B cell (primary cell): ENCODE data around the gene ELANE. TPM values are rescaled to one million over a fixed set of nuclear protein-coding genes. Genes with fewer than 3 reads are reported as not detected.

Experiments used
- ATAC-seq: fragments of 200-7000 bp; cut with Tn5 transposase; one replicate; pipeline ENCODE4 v1.10.0; 2021; ENCODE audit warnings: low read depth, mild to moderate bottlenecking, moderate number of reproducible peaks, moderate library complexity
- CTCF ChIA-PET: fragments of 350-600 bp; sonication (Branson Sonifier 250); formaldehyde crosslinking; loops from one replicate; lab custom pipeline; 2021; ENCODE audit warnings: antibody characterized with exemption, inconsistent platforms; lab: Charles Lee
- POLR2A ChIA-PET: fragments of 350-600 bp; sonication (Branson Sonifier 250); formaldehyde crosslinking; loops from one replicate; lab custom pipeline; 2021; ENCODE audit warnings: antibody characterized with exemption; lab: Charles Lee
- DNase-seq: peaks from one replicate; pipeline ENCODE4 v3.0.0; 2013
- H2AFZ ChIP-seq: 2 replicates; pipeline ENCODE4 v1.6.1; 2012; ENCODE audit warnings: mild to moderate bottlenecking, low read depth, low read length; ENCODE audit not compliant: insufficient read depth, poor library complexity, severe bottlenecking
- H3K27ac ChIP-seq, 2 donors: 1 replicate in 1 of 2; 2 replicates in 1 of 2; pipeline ENCODE4 v1.5.1; 2012 to 2013; ENCODE audit warnings: low read length in 2 of 2, mild to moderate bottlenecking in 2 of 2, moderate library complexity in 1 of 2
- H3K27me3 ChIP-seq, 4 experiments: fragments of 200-600 bp in 1 of 4; sonication (generic) in 1 of 4; replicated peaks in 1 of 4; 1 replicate in 2 of 4; 2 replicates in 2 of 4; pipeline versions ENCODE4 v1.6.1 to v1.7.0; 2013 to 2016; ENCODE audit warnings: low read length in 3 of 4, mild to moderate bottlenecking in 2 of 4, mixed read lengths in 1 of 4, moderate library complexity in 1 of 4; ENCODE audit not compliant: insufficient read depth in 4 of 4, control insufficient read depth in 3 of 4; ENCODE audit errors: control extremely low read depth in 1 of 4
- H3K36me3 ChIP-seq, 2 experiments: replicated peaks in 1 of 2; 1 replicate in 1 of 2; 2 replicates in 1 of 2; pipeline versions ENCODE4 v1.6.1 to v1.7.1; 2013; ENCODE audit warnings: low read length in 1 of 2; ENCODE audit not compliant: insufficient read depth in 2 of 2, control insufficient read depth in 1 of 2; ENCODE audit errors: control extremely low read depth in 1 of 2, extremely low read depth in 1 of 2
- H3K4me1 ChIP-seq, 2 donors: fragments of 200-600 bp in 1 of 2; sonication (generic) in 1 of 2; 1 replicate in 1 of 2; 2 replicates in 1 of 2; pipeline versions ENCODE4 v1.5.1 to v1.6.1; 2013 to 2017; ENCODE audit warnings: low read length in 2 of 2; ENCODE audit not compliant: control insufficient read depth in 2 of 2, insufficient read depth in 2 of 2
- H3K4me2 ChIP-seq: replicated peaks from 2 replicates; pipeline ENCODE3; 2012; ENCODE audit warnings: mild to moderate bottlenecking, low read depth, low read length; ENCODE audit not compliant: poor library complexity, severe bottlenecking
- H3K4me3 ChIP-seq, 5 experiments: fragments of 200-600 bp in 1 of 5; sonication (generic) in 1 of 5; 1 replicate in 3 of 5; 2 replicates in 2 of 5; pipeline versions ENCODE4 v1.5.1 to v1.7.0; 2011 to 2016; ENCODE audit warnings: low read length in 4 of 5, mild to moderate bottlenecking in 4 of 5, low read depth in 2 of 5, control low read depth in 1 of 5, moderate library complexity in 1 of 5; ENCODE audit not compliant: insufficient read depth in 1 of 5; ENCODE audit errors: control extremely low read depth in 1 of 5, extremely low read depth in 1 of 5
- H3K79me2 ChIP-seq: fragments of 200-600 bp; sonication (generic); one replicate; pipeline ENCODE4 v1.6.0; 2016; ENCODE audit warnings: low read length; ENCODE audit not compliant: control insufficient read depth, insufficient read depth
- H3K9ac ChIP-seq: fragments of 200-600 bp; sonication (generic); 2 replicates; pipeline ENCODE4 v1.6.1; 2017; ENCODE audit warnings: mild to moderate bottlenecking, low read length, moderate library complexity
- H3K9me3 ChIP-seq, 3 donors: one replicate each; pipeline versions ENCODE4 v1.6.1 to v1.7.1; 2013; ENCODE audit warnings: low read length in 2 of 3; ENCODE audit not compliant: control insufficient read depth in 2 of 3, insufficient read depth in 1 of 3; ENCODE audit errors: control extremely low read depth in 1 of 3
- H4K20me1 ChIP-seq: 2 replicates; pipeline ENCODE4 v1.6.0; 2012; ENCODE audit warnings: mild to moderate bottlenecking, low read length; ENCODE audit not compliant: insufficient read depth, control insufficient read depth, poor library complexity, severe bottlenecking
- H3K27ac Mint-ChIP-seq: one replicate; pipeline ENCODE4 v1.8.0; 2021; ENCODE audit warnings: mixed read lengths
- H3K27me3 Mint-ChIP-seq: one replicate; pipeline ENCODE4 v1.8.0; 2021; ENCODE audit warnings: mixed read lengths
- H3K4me1 Mint-ChIP-seq: one replicate; pipeline ENCODE4 v1.8.0; 2021; ENCODE audit warnings: mixed read lengths
- H3K4me3 Mint-ChIP-seq: one replicate; pipeline ENCODE4 v1.8.0; 2021; ENCODE audit warnings: mixed read lengths
- H3K9me3 Mint-ChIP-seq: one replicate; pipeline ENCODE4 v1.8.0; 2022; ENCODE audit warnings: mixed read lengths; ENCODE audit not compliant: insufficient read depth
- EZH2 ChIP-seq: IDR thresholded peaks from 2 replicates; pipeline ENCODE4 v1.6.1; 2012; ENCODE audit warnings: borderline replicate concordance, low read depth, mild to moderate bottlenecking, moderate library complexity, low read length; ENCODE audit not compliant: insufficient read depth, poor library complexity, severe bottlenecking
- WGBS: methylation state at CpG from one replicate; pipeline ENCODE4 v1.1.5; 2013; ENCODE audit warnings: missing lambda C conversion rate; ENCODE audit not compliant: insufficient coverage; 5-methylcytosine and 5-hydroxymethylcytosine counted together
- intact Hi-C: fragments of 100-400 bp; cut with micrococcal nuclease; formaldehyde crosslinking; loops from one replicate; pipeline ENCODE4 v1.10.0; 2022
- polyA plus RNA-seq: library from polyadenylated mRNA; depleted of rRNA; stranded (reverse); fragments of >200 nt; gene quantifications from 2 replicates; pipeline ENCODE4 v1.2.3, GENCODE V29; 2012
- total RNA-seq, 2 donors: library from RNA; stranded (reverse); fragments of 120-200 nt in 1 of 2; gene quantifications; 1 replicate in 1 of 2; 2 replicates in 1 of 2; pipeline versions ENCODE4 v1.2.3 to v1.2.4, GENCODE V29; 2013 to 2022
- TF ChIP-seq, protein P1 (sequence below): fragments of 200-600 bp; IDR thresholded peaks from one replicate; pipeline ENCODE4 v1.8.0; 2022; ENCODE audit warnings: antibody characterized with exemption, mild to moderate bottlenecking

The ELANE gene
- total and polyA plus RNA-seq, 2 donors (not counting 1 experiment from before 2014, with no cell fraction given) = 0.18 TPM; not detected in 1

GRCh38 chr19:823565-824121 lies 28.5 kb upstream of the ELANE start:
- no peak overlapping the region for H3K4me2 ChIP-seq
- no peak overlapping the region for H3K4me3 ChIP-seq
- H3K27ac ChIP-seq = no peak overlapping the region
- Mint-ChIP-seq H3K4me3 (no peak overlapping the region), H3K27me3 (peaks cover 7% of the 10 kb centered on the region), H3K4me1 (peaks cover 2% of the 10 kb centered on the region), H3K27ac (no peak overlapping the region), H3K9me3 (no peaks in the 10 kb centered on the region)
- ATAC-seq (no peak), DNase-seq (peak; percentile 15)
- no peak overlapping the region for H3K9ac ChIP-seq
- WGBS = 69% methylated on average over 10 of the region's 12 CpGs
- ChIA-PET POLR2A (no interaction called here), CTCF (no interaction called here)
- H3K36me3 ChIP-seq = no peaks in the 10 kb centered on the region
- intact Hi-C loops = no loop called here
- H2AFZ ChIP-seq = no peak overlapping the region
- H3K4me1 ChIP-seq = peaks cover 0 to 4% of the 10 kb centered on the region in 2 donors
- TF ChIP-seq, protein P1, sequence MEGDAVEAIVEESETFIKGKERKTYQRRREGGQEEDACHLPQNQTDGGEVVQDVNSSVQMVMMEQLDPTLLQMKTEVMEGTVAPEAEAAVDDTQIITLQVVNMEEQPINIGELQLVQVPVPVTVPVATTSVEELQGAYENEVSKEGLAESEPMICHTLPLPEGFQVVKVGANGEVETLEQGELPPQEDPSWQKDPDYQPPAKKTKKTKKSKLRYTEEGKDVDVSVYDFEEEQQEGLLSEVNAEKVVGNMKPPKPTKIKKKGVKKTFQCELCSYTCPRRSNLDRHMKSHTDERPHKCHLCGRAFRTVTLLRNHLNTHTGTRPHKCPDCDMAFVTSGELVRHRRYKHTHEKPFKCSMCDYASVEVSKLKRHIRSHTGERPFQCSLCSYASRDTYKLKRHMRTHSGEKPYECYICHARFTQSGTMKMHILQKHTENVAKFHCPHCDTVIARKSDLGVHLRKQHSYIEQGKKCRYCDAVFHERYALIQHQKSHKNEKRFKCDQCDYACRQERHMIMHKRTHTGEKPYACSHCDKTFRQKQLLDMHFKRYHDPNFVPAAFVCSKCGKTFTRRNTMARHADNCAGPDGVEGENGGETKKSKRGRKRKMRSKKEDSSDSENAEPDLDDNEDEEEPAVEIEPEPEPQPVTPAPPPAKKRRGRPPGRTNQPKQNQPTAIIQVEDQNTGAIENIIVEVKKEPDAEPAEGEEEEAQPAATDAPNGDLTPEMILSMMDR = no peak
- TF ChIP-seq EZH2 = no peak
- peaks cover 0 to 33% (median 8%) of the 10 kb centered on the region in 4 experiments for H3K27me3 ChIP-seq
- peaks cover 0 to 2% (median 0%) of the 10 kb centered on the region in 3 donors for H3K9me3 ChIP-seq
- H4K20me1 ChIP-seq = no peaks in the 10 kb centered on the region
- no peaks in the 10 kb centered on the region for H3K79me2 ChIP-seq

- Histone ChIP-seq H4K20me1 (no peaks in the 10 kb centered on the region), H3K36me3 (no peaks in the 10 kb centered on the region), H3K4me3 (no peak overlapping the region), H3K27me3 (peaks cover 0 to 33% (median 9%) of the 10 kb centered on the region in 4 experiments), H2AFZ (no peak overlapping the region), H3K79me2 (no peaks in the 10 kb centered on the region), H3K9me3 (peaks cover 0 to 6% (median 0%) of the 10 kb centered on the region in 3 donors), H3K9ac (no peak overlapping the region), H3K4me2 (no peak overlapping the region), H3K4me1 (peaks cover 0 to 4% of the 10 kb centered on the region in 2 donors), H3K27ac (no peak overlapping the region)
- H3K9me3 Mint-ChIP-seq = no peaks in the 10 kb centered on the region
- H3K27me3 Mint-ChIP-seq = peaks cover 7% of the 10 kb centered on the region
- H3K27ac Mint-ChIP-seq = no peak overlapping the region
- TF ChIP-seq, protein P1 = no peak
- no peak for TF ChIP-seq EZH2
- DNase-seq (no peak), ATAC-seq (no peak)
- 81% methylated on average over 15 of the region's 15 CpGs for WGBS
- CTCF ChIA-PET = no interaction called here
- intact Hi-C loops = no loop called here
- no peak overlapping the region for H3K4me3 Mint-ChIP-seq
- POLR2A ChIA-PET = no interaction called here
- H3K4me1 Mint-ChIP-seq = peaks cover 2% of the 10 kb centered on the region
These were observed 27.2 kb upstream of the ELANE start for GRCh38 chr19:824885-825284.
